ENCODE measurements around the gene P2RX3.

Gene P2RX3

GRCh38 chr11:57370941-57371340, 32.8 kb downstream of the P2RX3 start:
- no peak for TF ChIP-seq CTCF (IDR thresholded peaks at IDR 0.05; ENCODE audit: low read depth, low read length)
- Histone ChIP-seq H3K27me3 (ENCODE audit: insufficient read depth, low read depth, severe bottlenecking) (peaks cover 82% of the 10 kb centered on the region), H3K36me3 (no peaks in the 10 kb centered on the region), H3K9me3 (ENCODE audit: severe bottlenecking) (no peaks in the 10 kb centered on the region), H3K27ac (no peak overlapping the region), H3K4me3 (ENCODE audit: low read depth, low read length) (no peak overlapping the region)
- no peak for DNase-seq

DNA sequence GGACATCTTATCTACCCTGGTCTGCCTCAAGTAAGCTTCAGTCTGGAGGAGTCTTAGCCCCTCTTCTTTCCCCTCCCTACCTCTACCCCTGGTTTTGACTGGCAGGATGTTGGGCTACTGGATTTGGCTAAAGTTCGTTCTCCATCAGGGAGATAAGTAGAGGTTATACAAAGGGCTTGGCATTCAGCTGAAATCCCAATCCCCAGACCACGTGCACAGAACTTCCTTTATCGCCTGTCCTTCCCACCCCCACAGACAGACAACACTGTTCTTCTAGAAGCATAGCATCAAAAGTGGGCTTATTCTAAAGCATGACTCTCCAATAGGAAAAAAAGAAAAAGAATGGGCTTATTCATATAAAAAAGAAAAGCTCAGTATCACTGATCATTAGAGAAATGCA, 35.0 kb downstream of the P2RX3 start:
- no peak for DNase-seq

GRCh38 chr11:57374966-57375365, 36.8 kb downstream of the P2RX3 start:
- TF ChIP-seq CTCF (IDR thresholded peaks at IDR 0.05; ENCODE audit: low read depth, low read length), result no peak
- Histone ChIP-seq H3K9me3 (ENCODE audit: severe bottlenecking) (no peaks in the 10 kb centered on the region), H3K4me3 (ENCODE audit: low read depth, low read length) (no peak overlapping the region), H3K27ac (no peak overlapping the region), H3K36me3 (no peaks in the 10 kb centered on the region), H3K27me3 (ENCODE audit: insufficient read depth, low read depth, severe bottlenecking) (peaks cover 78% of the 10 kb centered on the region)
- no peak for DNase-seq

More for the DNA sequence above, 35.0 kb downstream of the P2RX3 start:
- Histone ChIP-seq H3K36me3 (no peaks in the 10 kb centered on the region), H3K9me3 (ENCODE audit: severe bottlenecking) (no peaks in the 10 kb centered on the region), H3K27ac (no peak overlapping the region), H3K27me3 (ENCODE audit: insufficient read depth, low read depth, severe bottlenecking) (peaks cover 76% of the 10 kb centered on the region), H3K4me3 (ENCODE audit: low read depth, low read length) (no peak overlapping the region)
- no peak for TF ChIP-seq CTCF (IDR thresholded peaks at IDR 0.05; ENCODE audit: low read depth, low read length)

DNA sequence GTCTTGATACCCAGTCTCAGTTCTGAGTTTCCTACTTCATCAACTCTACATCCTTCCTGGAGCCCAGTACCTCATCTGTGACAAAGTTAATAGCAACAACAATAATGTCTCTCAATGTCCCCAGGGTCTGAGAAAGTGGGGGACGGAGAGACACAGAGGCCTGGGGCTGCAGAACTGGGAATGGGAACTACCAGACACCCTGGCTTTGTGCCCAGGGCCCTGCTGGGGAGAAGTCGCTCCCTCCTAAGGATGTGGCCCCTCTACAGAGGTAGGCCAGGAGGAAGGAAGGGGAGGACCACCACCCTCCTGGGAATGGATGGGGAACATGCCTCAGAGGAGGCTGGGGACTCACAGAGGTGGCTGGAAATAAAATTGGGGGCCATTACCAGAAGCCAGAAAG, 37.3 kb downstream of the P2RX3 start:
- Histone ChIP-seq H3K27ac (no peak overlapping the region), H3K4me3 (ENCODE audit: low read depth, low read length) (no peak overlapping the region), H3K36me3 (no peaks in the 10 kb centered on the region), H3K9me3 (ENCODE audit: severe bottlenecking) (no peaks in the 10 kb centered on the region), H3K27me3 (ENCODE audit: insufficient read depth, low read depth, severe bottlenecking) (peaks cover 78% of the 10 kb centered on the region)
- DNase-seq, result no peak
- no peak for TF ChIP-seq CTCF (IDR thresholded peaks at IDR 0.05; ENCODE audit: low read depth, low read length)

- H3K9me3 ChIP-seq (ENCODE audit: severe bottlenecking), result no peaks in the 10 kb centered on the region
- no peak for DNase-seq
- H3K27ac ChIP-seq, result no peak overlapping the region
- H3K27me3 ChIP-seq (ENCODE audit: insufficient read depth, low read depth, severe bottlenecking), result peaks cover 78% of the 10 kb centered on the region
- H3K36me3 ChIP-seq, result no peaks in the 10 kb centered on the region
- TF ChIP-seq CTCF (IDR thresholded peaks at IDR 0.05; ENCODE audit: low read depth, low read length), result no peak
- H3K4me3 ChIP-seq (ENCODE audit: low read depth, low read length), result no peak overlapping the region
Observed at GRCh38 chr11:57376095-57377090, 38.2 kb downstream of the P2RX3 start.

Data from WERI-Rb-1 (cell line).